GM18868 (cell line): Measurements from ENCODE around the gene BARX2.

Source experiments
- ATAC-seq: cut with Tn5 transposase; IDR thresholded peaks from one replicate; pipeline ENCODE4 v1.9.1; 2021; ENCODE audit warnings: mild to moderate bottlenecking, moderate library complexity; ENCODE audit not compliant: unreplicated experiment

The BARX2 gene

GRCh38 chr11:129396454-129396853, 20.8 kb downstream of the BARX2 start:
- no peak for ATAC-seq

DNA sequence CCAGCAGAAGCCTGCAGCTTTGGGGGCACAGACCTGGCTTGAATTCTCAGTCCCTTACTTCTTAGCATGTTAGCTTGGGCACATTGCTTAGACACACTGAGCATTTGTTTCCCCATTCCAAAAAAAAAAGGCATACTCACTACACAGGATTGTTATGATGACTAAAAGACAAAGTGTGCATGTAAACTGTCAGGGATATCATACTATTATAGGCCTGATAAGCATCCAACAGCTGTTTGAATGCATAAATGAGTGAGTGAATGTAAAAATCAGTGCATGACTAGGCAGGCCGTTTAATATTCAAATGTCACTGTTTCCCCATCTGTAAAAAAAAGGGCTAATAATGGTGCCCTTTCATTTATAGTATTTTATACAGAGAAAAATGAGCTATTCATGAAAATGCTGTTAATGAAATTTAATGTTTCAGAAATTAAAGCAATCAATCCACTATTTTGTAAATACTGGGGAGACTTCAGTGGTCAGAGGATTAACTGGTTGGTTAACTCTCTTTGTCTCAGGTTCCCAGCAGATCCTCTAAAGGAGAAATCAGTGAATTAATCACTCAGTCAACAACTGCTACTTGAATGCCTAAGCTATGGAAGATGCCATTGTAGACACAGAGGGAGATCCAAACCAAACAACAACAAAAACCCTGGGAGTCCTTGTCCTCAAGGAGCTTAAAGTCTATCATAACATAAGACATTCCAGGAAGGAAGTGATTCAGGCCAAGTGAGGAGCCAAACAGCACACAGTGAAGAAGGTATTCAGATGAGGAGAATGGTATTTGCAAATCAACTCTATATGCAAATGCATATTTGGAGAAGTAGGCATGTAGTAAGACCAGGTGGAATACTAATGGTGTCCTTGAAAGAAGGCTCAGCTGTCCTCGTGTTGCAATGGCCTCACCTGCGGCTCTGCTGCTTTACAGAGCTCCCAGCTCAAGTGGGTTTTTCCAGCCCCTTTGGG, 26.8 kb downstream of the BARX2 start:
- no peak for ATAC-seq

GRCh38 chr11:129404731-129405130, 29.1 kb downstream of the BARX2 start:
- ATAC-seq, result no peak

DNA sequence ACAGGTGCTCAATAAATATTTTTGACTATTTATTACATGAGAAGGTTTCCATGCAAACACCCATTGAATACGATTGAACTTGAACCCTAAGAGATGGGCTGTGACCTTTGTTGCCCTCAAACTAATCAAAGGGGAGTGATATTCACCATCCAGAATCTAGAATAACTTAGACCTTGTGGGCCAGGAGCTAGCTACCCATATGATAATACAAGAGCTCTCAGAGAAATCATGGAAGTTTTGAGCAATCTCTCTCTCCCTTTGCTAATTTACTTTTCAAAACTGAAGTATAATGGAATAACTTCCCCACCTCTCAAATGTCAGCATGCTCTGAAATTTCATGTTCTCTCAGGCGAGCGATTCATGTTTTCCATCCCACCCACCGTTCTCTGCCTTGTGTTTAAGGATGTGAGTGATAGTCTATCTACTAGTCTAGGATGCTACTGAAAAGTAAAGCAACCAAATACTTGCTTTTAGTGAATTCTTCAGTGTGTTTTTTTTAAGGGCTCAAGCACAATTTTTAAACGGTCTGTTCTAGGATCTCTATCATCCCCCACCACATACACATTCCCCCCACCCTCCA, 33.3 kb downstream of the BARX2 start:
- ATAC-seq, result no peak

DNA sequence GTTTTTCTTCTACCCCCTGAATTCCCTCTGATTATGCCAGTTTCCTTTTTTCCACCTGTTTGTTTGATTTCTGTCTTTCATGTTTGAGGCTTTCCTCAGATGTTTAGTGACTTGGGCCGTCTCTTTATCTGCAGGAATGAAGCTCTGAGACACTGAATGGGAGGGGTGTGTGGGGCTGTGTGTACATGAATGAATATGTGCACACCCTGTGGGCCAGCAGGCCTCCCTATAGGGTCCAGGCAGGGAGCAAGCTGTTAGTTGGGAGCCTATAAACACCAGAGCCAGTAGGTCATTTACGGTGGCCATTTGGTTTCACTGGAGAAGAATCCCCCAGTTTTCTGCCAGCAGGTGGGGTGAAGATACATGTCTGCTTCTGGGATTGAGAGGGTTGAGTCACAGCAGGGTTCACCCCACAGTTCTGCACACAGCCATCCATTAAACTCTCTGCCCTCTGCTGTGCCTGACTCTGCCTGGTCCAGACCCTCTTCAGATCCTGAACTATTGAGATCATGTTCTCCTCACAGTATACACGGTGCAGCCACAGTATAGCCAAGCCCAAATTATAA, 34.8 kb downstream of the BARX2 start:
- no peak for ATAC-seq

GRCh38 chr11:129412494-129412893, 36.8 kb downstream of the BARX2 start:
- ATAC-seq, result no peak

GRCh38 chr11:129414144-129414872, 38.7 kb downstream of the BARX2 start:
- no peak for ATAC-seq

- ATAC-seq, result no peak
These were observed 40.6 kb downstream of the BARX2 start for GRCh38 chr11:129416080-129416820.

GRCh38 chr11:129417458-129417857, 41.8 kb downstream of the BARX2 start:
- no peak for ATAC-seq

- ATAC-seq, result peak; percentile 92
These were observed 42.4 kb downstream of the BARX2 start for GRCh38 chr11:129418039-129418438.

GRCh38 chr11:129419386-129419785, 43.7 kb downstream of the BARX2 start:
- ATAC-seq, result no peak

DNA sequence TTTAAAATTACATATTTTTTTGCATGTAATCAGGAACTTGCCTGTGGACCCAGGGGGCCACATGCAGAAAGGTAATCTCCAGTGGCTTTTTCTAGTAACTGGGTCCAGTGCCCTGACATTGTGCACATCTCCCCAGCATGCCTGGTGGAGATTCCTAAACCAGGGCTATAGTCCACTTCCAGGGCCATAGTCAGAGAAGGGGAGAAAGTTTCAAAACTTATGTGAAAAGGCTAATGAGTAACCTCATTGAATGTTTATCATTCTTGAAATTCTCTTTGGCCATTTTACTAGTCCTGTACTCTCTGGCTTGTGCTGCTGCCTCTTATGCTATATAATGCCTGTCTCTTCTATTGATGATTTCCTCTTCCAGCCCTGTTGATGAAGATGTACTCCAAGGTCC, 47.8 kb downstream of the BARX2 start:
- no peak for ATAC-seq

GRCh38 chr11:129425214-129425613, 49.6 kb downstream of the BARX2 start:
- ATAC-seq, result no peak

GRCh38 chr11:129426038-129426437, 50.4 kb downstream of the BARX2 start:
- no peak for ATAC-seq

GRCh38 chr11:129426776-129427175, 51.1 kb downstream of the BARX2 start:
- no peak for ATAC-seq

- no peak for ATAC-seq
These were observed 51.7 kb downstream of the BARX2 start for GRCh38 chr11:129427376-129427775.

- no peak for ATAC-seq
These were observed 52.3 kb downstream of the BARX2 start for GRCh38 chr11:129427816-129428406.

- no peak for ATAC-seq
These were observed 52.9 kb downstream of the BARX2 start for GRCh38 chr11:129428557-129428956.

- ATAC-seq, result no peak
These were observed 59.2 kb downstream of the BARX2 start for GRCh38 chr11:129434641-129435498.
